Erythroblast (primary cell): ENCODE data around the gene CERS6.

Source experiments
- DNase-seq, 2 experiments: peaks; one replicate each; lab custom pipeline; 2025; lab: John Stamatoyannopoulos, UW
- GATA1 ChIP-seq: IDR thresholded peaks from 2 replicates; pipeline ENCODE4 v1.6.1; 2011; ENCODE audit warnings: low read depth, mild to moderate bottlenecking, control low read depth, low read length, moderate library complexity
- POLR2A ChIP-seq: IDR thresholded peaks from 2 replicates; pipeline ENCODE4 v1.6.1; 2011; ENCODE audit warnings: mild to moderate bottlenecking, low read length

The CERS6 gene

GRCh38 chr2:168559187-168559586, 103.1 kb downstream of the CERS6 start:
- DNase-seq, result no peak
- no peak for TF ChIP-seq GATA1
- TF ChIP-seq POLR2A, result no peak

- TF ChIP-seq GATA1, result no peak
- no peak for TF ChIP-seq POLR2A
- no peak for DNase-seq
Measured at GRCh38 chr2:168560817-168561499, 104.9 kb downstream of the CERS6 start.

- DNase-seq, result no peak
Measured at GRCh38 chr2:168561991-168562390, 105.9 kb downstream of the CERS6 start.

GRCh38 chr2:168562971-168563370, 106.9 kb downstream of the CERS6 start:
- TF ChIP-seq POLR2A (no peak), GATA1 (no peak)
- DNase-seq, result no peak

More at GRCh38 chr2:168561991-168562390, 105.9 kb downstream of the CERS6 start:
- TF ChIP-seq POLR2A, result no peak
- TF ChIP-seq GATA1, result no peak

GRCh38 chr2:168564641-168565040, 108.6 kb downstream of the CERS6 start:
- TF ChIP-seq GATA1 (no peak), POLR2A (no peak)
- no peak for DNase-seq

GRCh38 chr2:168565112-168565511, 109.0 kb downstream of the CERS6 start:
- DNase-seq, result no peak
- no peak for TF ChIP-seq GATA1

GRCh38 chr2:168565512-168565911, 109.4 kb downstream of the CERS6 start:
- TF ChIP-seq POLR2A (no peak), GATA1 (no peak)
- DNase-seq, result no peak

GRCh38 chr2:168566974-168567665, 111.0 kb downstream of the CERS6 start:
- no peak for TF ChIP-seq POLR2A
- TF ChIP-seq GATA1, result no peak
- no peak for DNase-seq

GRCh38 chr2:168567836-168568235, 111.8 kb downstream of the CERS6 start:
- no peak for DNase-seq
- no peak for TF ChIP-seq POLR2A
- TF ChIP-seq GATA1, result no peak

GRCh38 chr2:168568476-168569267, 112.6 kb downstream of the CERS6 start:
- no peak for TF ChIP-seq GATA1
- no peak for TF ChIP-seq POLR2A
- DNase-seq, result no peak

- TF ChIP-seq GATA1 (no peak), POLR2A (no peak)
- DNase-seq, result no peak
Measured at GRCh38 chr2:168571061-168571460, 115.0 kb downstream of the CERS6 start.

- DNase-seq, result no peak
- TF ChIP-seq POLR2A (no peak), GATA1 (no peak)
Measured at GRCh38 chr2:168573128-168573903, 117.2 kb downstream of the CERS6 start.
